GM18951 (cell line): ENCODE measurements around the gene ANKS1A.
"Not testable (repeated sequence)": the region's sequence is repeated elsewhere in the genome, so short reads cannot be mapped to it uniquely, and the experiment has no call there.

ENCODE experiments used
- POLR2A ChIP-seq: IDR thresholded peaks from 4 replicates; pipeline ENCODE4 v1.6.1; 2011; ENCODE audit warnings: mild to moderate bottlenecking; ENCODE audit not compliant: insufficient read length, insufficient read depth; ENCODE audit errors: extremely low read depth
- in situ Hi-C: fragments of 300-500 bp; cut with MboI; formaldehyde crosslinking; loops from one replicate; pipeline ENCODE4 v1.12.0; 2022; ENCODE audit warnings: low sequenced_read_pairs, mixed read lengths, inconsistent platforms; ENCODE audit not compliant: unreplicated experiment

Gene ANKS1A

DNA sequence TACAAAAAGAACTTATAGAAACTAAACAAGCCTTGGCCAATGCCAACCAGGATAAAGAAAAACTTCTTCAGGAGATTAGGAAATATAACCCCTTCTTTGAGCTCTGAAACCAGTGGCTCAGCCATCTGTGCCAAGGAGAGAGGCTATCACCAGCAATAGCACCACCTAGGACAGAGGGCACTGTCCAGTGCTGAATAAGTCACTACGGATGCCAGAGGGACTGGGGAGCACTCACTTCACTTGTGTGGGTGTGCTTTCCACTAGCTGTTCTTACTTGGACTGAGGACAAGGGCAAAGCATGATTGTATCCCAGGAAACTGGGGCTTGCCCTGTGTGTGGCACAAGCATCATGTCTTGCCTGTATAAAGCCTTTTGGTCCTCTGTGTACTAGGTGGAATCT lies 16.7 kb upstream of the ANKS1A start:
- TF ChIP-seq POLR2A: no peak
- in situ Hi-C loops: no loop called here

- in situ Hi-C loops: no loop called here
- TF ChIP-seq POLR2A: no peak
These were observed 13.5 kb upstream of the ANKS1A start for GRCh38 chr6:34875292-34876213.

DNA sequence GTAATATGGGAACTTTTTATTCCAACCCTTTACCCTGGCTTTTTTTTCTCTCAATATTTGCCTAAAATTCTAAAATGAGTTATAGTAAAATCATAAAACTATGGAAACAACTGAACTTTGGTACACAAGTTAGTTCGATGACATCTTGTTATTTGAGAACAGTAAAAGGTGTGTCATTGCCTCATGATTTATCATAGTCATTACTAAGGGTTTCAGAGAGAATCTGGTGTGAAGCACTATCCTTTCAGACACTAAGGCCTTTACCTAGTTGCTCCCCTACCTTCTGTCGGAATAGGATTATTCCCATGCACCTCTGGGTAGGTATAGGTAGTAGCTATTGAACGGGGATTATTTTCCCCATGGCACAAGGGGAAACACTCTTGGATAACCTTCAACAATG lies 12.6 kb upstream of the ANKS1A start:
- in situ Hi-C loops: no loop called here
- no peak for TF ChIP-seq POLR2A

DNA sequence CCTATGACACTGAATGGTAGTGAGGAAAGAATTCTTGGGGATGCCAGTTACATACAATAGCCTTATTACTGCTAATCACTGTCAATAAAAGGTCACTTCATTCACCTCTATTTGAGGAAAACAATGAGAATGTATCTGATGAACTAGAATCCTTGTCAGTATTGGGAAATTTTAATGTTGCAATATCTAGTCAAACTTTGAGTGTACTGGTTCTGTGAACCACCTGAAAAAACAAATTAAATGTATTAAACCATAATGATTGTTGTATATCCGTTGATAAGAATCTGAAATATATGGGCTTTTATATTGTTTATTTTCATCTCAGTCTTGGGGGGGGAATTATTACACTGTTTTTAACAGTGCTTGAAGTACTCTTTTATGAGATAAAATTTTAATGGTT lies 11.8 kb upstream of the ANKS1A start:
- no peak for TF ChIP-seq POLR2A
- in situ Hi-C loops: no loop called here

- in situ Hi-C loops: no loop called here
- TF ChIP-seq POLR2A: no peak
These were observed 11.1 kb upstream of the ANKS1A start for GRCh38 chr6:34877869-34878485.

- in situ Hi-C loops: not testable (repeated sequence)
These were observed 5.0 kb upstream of the ANKS1A start for GRCh38 chr6:34884073-34884472.

DNA sequence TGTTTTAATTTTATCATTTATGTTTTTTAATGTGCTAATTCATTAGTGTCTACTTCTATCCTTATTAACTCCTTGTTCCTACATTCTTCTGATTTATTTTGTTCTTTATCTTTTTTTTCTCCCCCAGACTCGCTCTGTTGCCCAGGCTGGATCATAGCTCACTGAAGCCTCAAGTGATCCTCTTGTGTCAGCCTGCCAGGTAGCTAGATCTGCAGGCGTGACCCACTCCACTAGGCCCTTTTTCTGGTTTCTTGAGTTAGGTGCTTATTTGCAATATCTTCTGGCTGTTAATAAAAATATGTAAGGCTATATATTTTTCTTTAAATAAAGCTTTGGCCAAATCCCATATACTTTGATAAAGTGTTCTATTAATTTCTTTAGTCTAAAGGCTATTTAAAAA lies 4.1 kb upstream of the ANKS1A start:
- in situ Hi-C loops: no loop called here
- TF ChIP-seq POLR2A: no peak

GRCh38 chr6:34885837-34886236 lies 3.2 kb upstream of the ANKS1A start:
- in situ Hi-C loops: not testable (repeated sequence)

GRCh38 chr6:34887753-34888513 lies 1.1 kb upstream of the ANKS1A start, which contains the start of gene TAF11:
TAF11 (minus strand) TSS chr6:34888042; CDS start chr6:34887957, 85 bp downstream.
- in situ Hi-C loops: no loop called here
- peak; percentile 88 for TF ChIP-seq POLR2A

- TF ChIP-seq POLR2A: no peak
- in situ Hi-C loops: no loop called here
These were observed 570 bp upstream of the ANKS1A start for GRCh38 chr6:34888514-34888856.

DNA sequence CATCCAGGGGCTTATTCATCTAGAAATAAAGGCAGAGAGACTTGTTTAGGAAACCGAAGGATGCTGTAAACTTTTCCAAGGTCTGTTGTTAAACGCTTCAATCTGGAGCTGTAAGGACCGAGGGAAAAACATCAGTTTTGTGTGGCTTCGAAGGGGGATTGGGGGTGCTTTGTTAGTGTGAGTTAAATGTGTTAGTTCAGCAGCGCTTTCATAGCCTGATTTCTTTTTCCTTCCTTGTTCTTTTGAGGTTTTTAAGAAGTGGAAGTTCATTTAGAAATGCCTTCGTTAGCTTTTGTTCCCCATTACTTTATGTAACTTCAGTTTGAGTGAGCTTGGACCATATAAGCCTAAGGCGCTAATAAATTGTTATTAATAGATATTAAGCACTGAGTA lies 1.5 kb downstream of the ANKS1A start:
- TF ChIP-seq POLR2A: no peak
- in situ Hi-C loops: no loop called here

GRCh38 chr6:34891296-34891695 lies 2.2 kb downstream of the ANKS1A start:
- in situ Hi-C loops: no loop called here
- no peak for TF ChIP-seq POLR2A

DNA sequence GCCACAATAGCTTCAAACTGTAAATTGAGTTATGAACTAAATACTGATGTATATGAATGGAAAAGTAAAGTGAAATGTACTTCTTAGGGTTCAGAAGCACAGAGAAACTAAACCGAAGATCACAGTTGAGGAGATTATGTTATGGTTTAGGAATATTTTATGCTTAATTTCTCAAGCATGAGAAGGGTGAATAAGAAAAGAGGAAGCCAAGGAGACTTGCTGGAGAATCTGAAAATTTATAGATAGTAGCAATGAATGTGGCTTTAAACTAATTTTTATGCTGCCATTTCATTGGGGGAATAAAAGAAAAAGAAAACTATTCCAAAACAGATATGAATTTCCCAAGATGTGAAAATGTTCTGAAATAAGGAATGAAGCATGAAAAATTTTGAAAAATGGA lies 5.6 kb downstream of the ANKS1A start:
- in situ Hi-C loops: no loop called here
- TF ChIP-seq POLR2A: no peak

- in situ Hi-C loops: no loop called here
- TF ChIP-seq POLR2A: no peak
These were observed 8.1 kb downstream of the ANKS1A start for GRCh38 chr6:34897130-34897529.
